ENCODE results near the gene LNPK.
"Not testable (repeated sequence)": the region's sequence is repeated elsewhere in the genome, so short reads cannot be mapped to it uniquely, and the experiment has no call there.

LNPK gene

DNA sequence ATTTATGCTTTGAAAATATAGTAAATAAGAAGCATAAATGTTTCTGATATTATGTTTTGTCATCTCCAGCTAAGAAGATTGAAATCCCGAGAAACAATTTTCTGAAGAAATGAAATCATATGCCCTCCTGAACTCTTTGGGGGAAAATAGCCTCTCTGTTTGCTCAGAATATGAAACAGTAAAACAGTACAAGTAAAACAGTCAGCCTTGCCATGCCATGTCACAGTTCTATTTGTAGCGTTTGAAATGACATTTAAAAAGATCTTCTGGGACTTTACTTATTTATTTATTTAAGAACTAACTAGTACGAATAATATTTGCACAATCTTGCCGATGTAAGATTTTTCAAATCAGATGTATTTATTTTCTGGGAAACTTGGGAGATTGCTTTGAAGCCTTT lies 98.0 kb downstream of the LNPK start:
- TF ChIP-seq, protein P1, sequence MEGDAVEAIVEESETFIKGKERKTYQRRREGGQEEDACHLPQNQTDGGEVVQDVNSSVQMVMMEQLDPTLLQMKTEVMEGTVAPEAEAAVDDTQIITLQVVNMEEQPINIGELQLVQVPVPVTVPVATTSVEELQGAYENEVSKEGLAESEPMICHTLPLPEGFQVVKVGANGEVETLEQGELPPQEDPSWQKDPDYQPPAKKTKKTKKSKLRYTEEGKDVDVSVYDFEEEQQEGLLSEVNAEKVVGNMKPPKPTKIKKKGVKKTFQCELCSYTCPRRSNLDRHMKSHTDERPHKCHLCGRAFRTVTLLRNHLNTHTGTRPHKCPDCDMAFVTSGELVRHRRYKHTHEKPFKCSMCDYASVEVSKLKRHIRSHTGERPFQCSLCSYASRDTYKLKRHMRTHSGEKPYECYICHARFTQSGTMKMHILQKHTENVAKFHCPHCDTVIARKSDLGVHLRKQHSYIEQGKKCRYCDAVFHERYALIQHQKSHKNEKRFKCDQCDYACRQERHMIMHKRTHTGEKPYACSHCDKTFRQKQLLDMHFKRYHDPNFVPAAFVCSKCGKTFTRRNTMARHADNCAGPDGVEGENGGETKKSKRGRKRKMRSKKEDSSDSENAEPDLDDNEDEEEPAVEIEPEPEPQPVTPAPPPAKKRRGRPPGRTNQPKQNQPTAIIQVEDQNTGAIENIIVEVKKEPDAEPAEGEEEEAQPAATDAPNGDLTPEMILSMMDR (IDR thresholded peaks at IDR 0.05; ENCODE audit: low read depth, low read length): no peak
- no peak for DNase-seq (ENCODE audit: extremely low read depth, low read depth)

DNA sequence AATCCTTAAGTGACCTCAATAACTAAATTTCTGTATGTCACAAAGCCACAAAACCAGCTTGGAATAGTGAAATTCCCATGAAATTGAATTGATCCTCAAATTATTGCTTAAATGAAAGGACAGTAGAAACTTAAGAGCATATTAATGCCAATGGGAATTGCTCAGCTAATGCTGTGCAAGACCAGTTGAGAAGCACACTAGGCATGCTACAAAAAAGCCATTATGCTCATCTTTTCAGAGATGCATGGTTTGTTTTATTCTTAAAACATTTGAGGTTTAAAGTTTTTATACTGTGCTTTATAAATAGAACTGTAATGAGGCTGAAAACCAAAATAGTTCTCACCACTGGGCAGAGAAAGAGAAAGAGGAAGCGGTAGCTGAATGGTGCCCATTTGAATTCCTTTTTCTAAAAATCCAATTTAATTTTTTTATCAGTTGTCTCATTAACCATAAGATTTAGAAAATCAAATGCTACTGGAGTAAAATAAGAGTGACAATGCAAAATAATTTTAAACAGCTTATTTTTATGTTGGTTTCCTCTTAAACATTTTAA lies 98.6 kb downstream of the LNPK start:
- no peak for DNase-seq (ENCODE audit: extremely low read depth, low read depth)
- TF ChIP-seq, protein P1 (IDR thresholded peaks at IDR 0.05; ENCODE audit: low read depth, low read length): no peak

DNA sequence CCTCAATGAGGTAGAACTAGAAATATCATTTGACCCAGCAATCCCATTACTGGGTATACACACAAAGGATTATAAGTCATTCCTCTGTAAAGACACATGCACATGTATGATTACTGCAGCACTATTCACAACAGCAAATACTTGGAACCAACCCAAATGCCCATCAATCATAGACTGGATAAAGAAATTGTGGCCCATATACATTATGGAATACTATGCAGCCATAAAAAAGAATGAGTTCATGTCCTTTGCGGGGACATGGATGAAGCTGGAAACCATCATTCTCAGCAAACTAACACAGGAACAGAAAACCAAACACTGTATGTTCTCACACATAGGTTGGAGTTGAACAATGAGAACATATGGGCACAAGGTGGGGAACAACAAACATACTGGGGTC lies 106.1 kb downstream of the LNPK start:
- DNase-seq (ENCODE audit: extremely low read depth, low read depth): not testable (repeated sequence)

DNA sequence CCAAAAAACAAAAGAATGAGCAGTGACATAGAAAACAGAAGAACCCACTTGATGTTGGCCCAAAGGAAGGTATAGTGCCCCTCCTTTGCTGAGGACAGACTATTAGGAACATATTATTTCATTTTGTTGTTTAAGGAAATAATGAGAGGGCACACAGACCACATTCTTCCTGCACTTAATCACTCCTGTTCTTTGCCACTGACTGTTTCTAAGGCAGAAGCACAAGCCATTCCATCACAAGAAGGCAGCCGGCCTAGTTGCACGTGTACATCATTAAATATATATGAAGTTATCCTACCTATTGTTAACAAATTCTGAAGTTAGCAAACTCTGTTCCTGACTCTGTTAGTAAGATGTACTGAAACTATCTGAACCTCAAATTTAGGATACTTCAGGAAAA lies 110.0 kb downstream of the LNPK start:
- DNase-seq (ENCODE audit: extremely low read depth, low read depth): no peak
- TF ChIP-seq, protein P1 (IDR thresholded peaks at IDR 0.05; ENCODE audit: low read depth, low read length): no peak

DNA sequence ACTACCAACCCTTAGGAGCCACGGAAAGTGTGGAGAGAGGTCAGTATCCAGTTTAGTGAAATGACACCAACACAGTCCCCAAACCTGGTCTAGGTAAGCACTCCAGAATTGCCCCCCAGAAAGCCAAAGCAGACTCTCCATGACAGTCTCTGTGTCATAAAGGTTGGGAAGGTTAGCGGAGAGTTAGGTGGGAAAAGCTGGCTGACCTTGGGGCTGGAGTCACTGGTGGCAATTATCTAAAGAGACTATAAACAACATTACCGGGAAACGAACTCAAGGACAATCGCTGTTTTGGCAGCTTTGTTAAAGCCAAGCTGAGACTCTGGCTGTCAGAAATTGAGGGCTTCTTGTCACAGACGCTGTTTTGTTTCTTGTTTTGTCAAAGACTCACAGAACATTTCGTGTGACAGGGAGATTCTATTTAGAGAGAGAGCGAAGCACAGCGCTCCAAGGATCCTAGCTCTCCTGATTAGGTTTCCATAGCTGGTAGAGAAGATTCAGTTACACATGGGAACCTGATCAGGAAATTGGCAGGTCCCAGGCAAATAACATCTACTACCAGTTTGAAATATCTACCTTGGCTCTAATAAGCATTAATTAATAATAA lies 111.3 kb downstream of the LNPK start:
- no peak for DNase-seq (ENCODE audit: extremely low read depth, low read depth)
- TF ChIP-seq, protein P1 (IDR thresholded peaks at IDR 0.05; ENCODE audit: low read depth, low read length): no peak

DNA sequence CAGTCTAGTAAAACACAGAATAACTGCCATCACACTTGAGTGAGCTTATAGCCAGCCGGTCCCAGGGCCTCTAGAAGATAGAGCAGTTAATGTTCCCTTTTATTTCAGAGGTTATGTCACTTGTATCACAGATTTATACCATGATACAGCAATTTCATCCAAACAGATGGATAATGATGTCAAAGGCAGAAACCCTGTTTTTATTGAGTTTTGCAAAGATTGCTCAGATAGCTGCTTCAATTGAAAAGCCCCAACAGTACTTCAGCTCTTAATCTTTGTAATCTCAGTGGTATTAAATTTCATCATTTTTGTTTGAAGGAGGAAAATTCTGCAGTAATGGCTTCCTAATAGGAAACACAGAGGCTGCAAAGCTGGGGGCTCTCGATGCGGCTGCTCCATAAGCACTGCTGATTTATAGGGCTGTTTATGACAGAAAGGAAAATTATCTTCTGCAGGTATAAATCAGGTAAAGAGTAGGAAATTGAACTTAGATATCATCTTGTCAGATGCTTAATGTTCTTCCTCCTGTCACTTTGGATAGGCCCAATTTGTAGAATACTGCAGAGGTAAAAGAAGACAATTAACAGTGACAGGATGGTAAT lies 112.3 kb downstream of the LNPK start:
- TF ChIP-seq, protein P1 (IDR thresholded peaks at IDR 0.05; ENCODE audit: low read depth, low read length): no peak
- DNase-seq (ENCODE audit: extremely low read depth, low read depth): no peak

DNA sequence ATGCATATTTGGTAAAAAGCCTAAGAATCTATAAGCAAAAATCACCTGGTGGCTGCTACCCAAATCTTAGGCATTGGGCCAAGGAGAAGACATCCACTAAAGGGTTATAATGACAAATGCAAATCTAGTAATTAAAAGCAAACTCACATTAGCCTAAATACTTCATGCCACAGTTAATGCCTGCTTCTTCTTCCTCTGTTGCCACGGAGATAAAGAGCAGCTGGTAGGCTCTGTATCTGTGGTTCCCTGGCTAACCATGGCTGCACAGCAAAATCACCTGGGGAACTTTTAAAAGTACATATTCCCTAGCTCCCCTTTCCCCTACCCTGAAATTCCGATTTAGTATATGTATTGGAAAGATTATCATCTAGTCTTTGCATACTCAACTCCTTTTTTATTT lies 114.3 kb downstream of the LNPK start:
- no peak for DNase-seq (ENCODE audit: extremely low read depth, low read depth)
- TF ChIP-seq, protein P1 (IDR thresholded peaks at IDR 0.05; ENCODE audit: low read depth, low read length): no peak

Data from AG09319 (cell line).